Jurkat, Clone E6-1 (cell line): ENCODE data around the gene PHF11.

Experiments
- DNase-seq: peaks from one replicate; pipeline ENCODE4 v3.0.0-alpha.2; 2011; ENCODE audit warnings: low read depth, low spot score
- H3K4me3 ChIP-seq: 2 replicates; pipeline ENCODE4 v1.5.1; 2011; ENCODE audit warnings: mild to moderate bottlenecking, low read length, control low read depth, moderate library complexity

Gene PHF11

GRCh38 chr13:49571299-49572240 lies 75.8 kb downstream of the PHF11 start:
- no peak for DNase-seq
- H3K4me3 ChIP-seq, result no peak overlapping the region
